A549 (cell line): ENCODE data around the gene VASN.

Source experiments
- EP300 ChIP-seq, 2 experiments: fragments of >200 bp; sonication (Bioruptor Twin); formaldehyde crosslinking; IDR thresholded peaks; 2 replicates in 1 of 2; 3 replicates in 1 of 2; pipeline ENCODE4 v1.6.1; 2016 to 2017
- JUN ChIP-seq, 2 experiments: fragments of >200 bp; sonication (Bioruptor Twin); formaldehyde crosslinking; IDR thresholded peaks; 2 replicates in 1 of 2; 3 replicates in 1 of 2; pipeline ENCODE4 v1.6.1; 2016 to 2017
- KDM1A ChIP-seq: fragments of 200-600 bp; sonication (generic); IDR thresholded peaks from 2 replicates; pipeline ENCODE4 v1.6.1; 2016; ENCODE audit warnings: low read depth, mild to moderate bottlenecking
- MAFK ChIP-seq: fragments of 450-650 bp; IDR thresholded peaks from 2 replicates; pipeline ENCODE4 v1.6.1; 2014; ENCODE audit not compliant: partially characterized antibody
- MYC ChIP-seq: IDR thresholded peaks from 2 replicates; pipeline ENCODE4 v1.6.1; 2012; ENCODE audit warnings: mild to moderate bottlenecking, inconsistent platforms, low read length, improper control_type of control experiment, borderline replicate concordance
- NFE2L2 ChIP-seq: fragments of 150-350 bp; conservative IDR thresholded peaks from 2 replicates; pipeline ENCODE4 v1.6.1; 2014; ENCODE audit warnings: low read length
- POLR2A ChIP-seq: IDR thresholded peaks from 2 replicates; pipeline ENCODE4 v1.6.1; 2012; ENCODE audit warnings: mild to moderate bottlenecking, low read length
- RARB ChIP-seq: fragments of 250-450 bp; sonication (Bioruptor Pico); IDR thresholded peaks from 2 replicates; pipeline ENCODE4 v1.8.0; 2021; ENCODE audit warnings: mild to moderate bottlenecking, moderate library complexity
- RCOR1 ChIP-seq: fragments of 150-350 bp; IDR thresholded peaks from 2 replicates; pipeline ENCODE4 v1.6.1; 2014; ENCODE audit warnings: antibody characterized with exemption, low read length, low read depth
- TF ChIP-seq, protein P1 (sequence below): fragments of >200 bp; sonication (Bioruptor Twin); formaldehyde crosslinking; IDR thresholded peaks from 3 replicates; pipeline ENCODE4 v1.5.1; 2016
- TF ChIP-seq, protein P2 (sequence below): fragments of 200-600 bp; sonication (generic); IDR thresholded peaks from 2 replicates; pipeline ENCODE4 v1.6.1; 2016; ENCODE audit warnings: antibody characterized with exemption, mild to moderate bottlenecking, moderate library complexity

DNA sequence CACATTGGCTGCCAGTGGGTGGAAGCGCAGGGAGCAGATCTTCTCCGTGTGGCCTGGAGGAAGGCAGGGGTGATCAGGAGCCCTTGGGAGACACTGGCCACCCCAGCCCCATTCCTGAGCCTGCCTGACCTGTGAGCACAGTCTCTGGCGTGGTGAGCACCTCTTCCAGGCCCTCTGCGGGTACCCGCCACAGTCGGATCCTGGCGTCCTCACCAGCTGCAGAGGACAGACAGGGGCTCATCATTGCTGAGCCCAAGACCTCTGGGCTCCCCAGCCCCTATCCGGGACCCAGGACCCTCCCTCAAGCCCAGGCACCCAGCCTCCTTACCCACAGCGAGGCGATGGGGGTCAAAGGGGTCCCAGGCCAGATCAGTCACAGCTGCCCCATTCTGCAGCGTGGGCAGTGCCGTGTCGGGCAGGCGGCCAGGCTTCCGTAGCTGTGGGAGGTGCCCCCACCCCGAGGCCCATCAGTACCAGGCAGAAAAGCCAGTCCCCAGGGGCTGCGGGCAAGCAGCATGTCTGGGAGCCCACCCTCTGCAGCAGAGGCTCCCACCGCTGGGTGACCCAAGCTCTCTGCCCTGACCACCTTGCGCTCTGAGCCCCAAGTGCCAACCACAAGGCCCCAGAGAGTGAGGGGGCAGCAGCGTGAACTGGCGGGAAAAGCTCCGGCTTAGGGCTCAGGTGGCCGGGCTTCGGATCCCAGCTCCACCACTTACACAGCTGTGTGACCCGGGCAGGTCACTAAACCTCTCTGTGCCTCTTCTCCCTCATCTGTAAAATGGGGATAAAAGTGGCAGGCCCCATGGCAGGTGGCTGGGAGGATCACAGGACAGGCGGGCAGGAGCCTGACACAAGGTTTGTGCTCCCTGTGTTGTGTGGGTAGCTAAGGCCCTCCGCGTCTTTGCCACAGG lies 10.4 kb upstream of the VASN start:
- TF ChIP-seq RCOR1 (no peak), NFE2L2 (no peak), MYC (no peak), POLR2A (no peak), KDM1A (0 out of 2 replicates have a peak, but pooled peaks have one; percentile 57), MAFK (no peak), EP300 (IDR thresholded peaks at IDR 0.05) (no peak), RARB (CRISPR knock-in tag) (no peak), JUN (IDR thresholded peaks at IDR 0.05) (no peak)
- TF ChIP-seq, protein P1, sequence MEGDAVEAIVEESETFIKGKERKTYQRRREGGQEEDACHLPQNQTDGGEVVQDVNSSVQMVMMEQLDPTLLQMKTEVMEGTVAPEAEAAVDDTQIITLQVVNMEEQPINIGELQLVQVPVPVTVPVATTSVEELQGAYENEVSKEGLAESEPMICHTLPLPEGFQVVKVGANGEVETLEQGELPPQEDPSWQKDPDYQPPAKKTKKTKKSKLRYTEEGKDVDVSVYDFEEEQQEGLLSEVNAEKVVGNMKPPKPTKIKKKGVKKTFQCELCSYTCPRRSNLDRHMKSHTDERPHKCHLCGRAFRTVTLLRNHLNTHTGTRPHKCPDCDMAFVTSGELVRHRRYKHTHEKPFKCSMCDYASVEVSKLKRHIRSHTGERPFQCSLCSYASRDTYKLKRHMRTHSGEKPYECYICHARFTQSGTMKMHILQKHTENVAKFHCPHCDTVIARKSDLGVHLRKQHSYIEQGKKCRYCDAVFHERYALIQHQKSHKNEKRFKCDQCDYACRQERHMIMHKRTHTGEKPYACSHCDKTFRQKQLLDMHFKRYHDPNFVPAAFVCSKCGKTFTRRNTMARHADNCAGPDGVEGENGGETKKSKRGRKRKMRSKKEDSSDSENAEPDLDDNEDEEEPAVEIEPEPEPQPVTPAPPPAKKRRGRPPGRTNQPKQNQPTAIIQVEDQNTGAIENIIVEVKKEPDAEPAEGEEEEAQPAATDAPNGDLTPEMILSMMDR = no peak
- TF ChIP-seq, protein P2, sequence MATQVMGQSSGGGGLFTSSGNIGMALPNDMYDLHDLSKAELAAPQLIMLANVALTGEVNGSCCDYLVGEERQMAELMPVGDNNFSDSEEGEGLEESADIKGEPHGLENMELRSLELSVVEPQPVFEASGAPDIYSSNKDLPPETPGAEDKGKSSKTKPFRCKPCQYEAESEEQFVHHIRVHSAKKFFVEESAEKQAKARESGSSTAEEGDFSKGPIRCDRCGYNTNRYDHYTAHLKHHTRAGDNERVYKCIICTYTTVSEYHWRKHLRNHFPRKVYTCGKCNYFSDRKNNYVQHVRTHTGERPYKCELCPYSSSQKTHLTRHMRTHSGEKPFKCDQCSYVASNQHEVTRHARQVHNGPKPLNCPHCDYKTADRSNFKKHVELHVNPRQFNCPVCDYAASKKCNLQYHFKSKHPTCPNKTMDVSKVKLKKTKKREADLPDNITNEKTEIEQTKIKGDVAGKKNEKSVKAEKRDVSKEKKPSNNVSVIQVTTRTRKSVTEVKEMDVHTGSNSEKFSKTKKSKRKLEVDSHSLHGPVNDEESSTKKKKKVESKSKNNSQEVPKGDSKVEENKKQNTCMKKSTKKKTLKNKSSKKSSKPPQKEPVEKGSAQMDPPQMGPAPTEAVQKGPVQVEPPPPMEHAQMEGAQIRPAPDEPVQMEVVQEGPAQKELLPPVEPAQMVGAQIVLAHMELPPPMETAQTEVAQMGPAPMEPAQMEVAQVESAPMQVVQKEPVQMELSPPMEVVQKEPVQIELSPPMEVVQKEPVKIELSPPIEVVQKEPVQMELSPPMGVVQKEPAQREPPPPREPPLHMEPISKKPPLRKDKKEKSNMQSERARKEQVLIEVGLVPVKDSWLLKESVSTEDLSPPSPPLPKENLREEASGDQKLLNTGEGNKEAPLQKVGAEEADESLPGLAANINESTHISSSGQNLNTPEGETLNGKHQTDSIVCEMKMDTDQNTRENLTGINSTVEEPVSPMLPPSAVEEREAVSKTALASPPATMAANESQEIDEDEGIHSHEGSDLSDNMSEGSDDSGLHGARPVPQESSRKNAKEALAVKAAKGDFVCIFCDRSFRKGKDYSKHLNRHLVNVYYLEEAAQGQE = no peak
